CD4-positive, alpha-beta T cell (primary cell): ENCODE data around the gene FSTL3. TPM values are rescaled to one million over a fixed set of nuclear protein-coding genes. Genes with fewer than 3 reads are reported as not detected.
A peak's percentile ranks its signal among the peaks of the same experiment; 100 is the strongest.

Source experiments
- ATAC-seq: fragments of 200-7000 bp; cut with Tn5 transposase; one replicate; pipeline ENCODE4 v1.10.0; 2022; ENCODE audit warnings: mild to moderate bottlenecking; ENCODE audit not compliant: poor library complexity
- CTCF ChIA-PET: fragments of 350-600 bp; sonication (Branson Sonifier 250); formaldehyde crosslinking; loops from one replicate; lab custom pipeline; 2021; ENCODE audit warnings: antibody characterized with exemption, inconsistent platforms; lab: Charles Lee
- POLR2A ChIA-PET: fragments of 350-600 bp; sonication (Branson Sonifier 250); formaldehyde crosslinking; loops from one replicate; lab custom pipeline; 2021; ENCODE audit warnings: antibody characterized with exemption, inconsistent platforms; lab: Charles Lee
- DNase-seq, 14 experiments: peaks; one replicate each; pipeline ENCODE4 v3.0.0-alpha.2; 2013 to 2020; ENCODE audit warnings: mixed read lengths in 2 of 14
- H3K27ac ChIP-seq, 2 donors: one replicate each; pipeline versions ENCODE4 v1.5.1 to v1.7.0; 2013; ENCODE audit warnings: low read length in 2 of 2, low read depth in 1 of 2, mild to moderate bottlenecking in 1 of 2
- H3K27me3 ChIP-seq, 2 experiments: 1 replicate in 1 of 2; 2 replicates in 1 of 2; pipeline versions ENCODE4 v1.6.1 to v1.7.0; 2013; ENCODE audit warnings: low read length in 2 of 2, control low read depth in 1 of 2, mild to moderate bottlenecking in 1 of 2, moderate library complexity in 1 of 2; ENCODE audit not compliant: insufficient read depth in 2 of 2, control insufficient read depth in 1 of 2
- H3K36me3 ChIP-seq: one replicate; pipeline ENCODE4 v1.6.1; 2013; ENCODE audit warnings: low read length, control low read depth; ENCODE audit not compliant: insufficient read depth
- H3K4me1 ChIP-seq: one replicate; pipeline ENCODE4 v1.6.1; 2013; ENCODE audit warnings: low read length, control low read depth; ENCODE audit not compliant: insufficient read depth
- H3K4me3 ChIP-seq: one replicate; pipeline ENCODE4 v1.5.1; 2013; ENCODE audit warnings: mild to moderate bottlenecking, low read length, moderate library complexity
- H3K9me3 ChIP-seq, 2 experiments: 1 replicate in 1 of 2; 2 replicates in 1 of 2; pipeline versions ENCODE4 v1.6.1 to v1.7.0; 2013; ENCODE audit warnings: low read length in 2 of 2, mild to moderate bottlenecking in 2 of 2, control low read depth in 1 of 2, moderate library complexity in 1 of 2; ENCODE audit not compliant: control insufficient read depth in 1 of 2, insufficient read depth in 1 of 2
- H3K27ac Mint-ChIP-seq: one replicate; pipeline ENCODE4 v1.8.0; 2020; ENCODE audit warnings: mixed read lengths
- H3K27me3 Mint-ChIP-seq: one replicate; pipeline ENCODE4 v1.8.0; 2021; ENCODE audit warnings: mixed read lengths
- H3K36me3 Mint-ChIP-seq: one replicate; pipeline ENCODE4 v1.8.0; 2021; ENCODE audit warnings: low read depth, mixed read lengths
- H3K4me1 Mint-ChIP-seq: one replicate; pipeline ENCODE4 v1.8.0; 2021; ENCODE audit warnings: low read depth, mixed read lengths
- H3K4me3 Mint-ChIP-seq: one replicate; pipeline ENCODE4 v1.8.0; 2020; ENCODE audit warnings: mild to moderate bottlenecking, mixed read lengths
- H3K9me3 Mint-ChIP-seq: one replicate; pipeline ENCODE4 v1.8.0; 2020; ENCODE audit warnings: mixed read lengths
- CTCF ChIP-seq: fragments of 200-600 bp; IDR thresholded peaks from one replicate; pipeline ENCODE4 v1.8.0; 2022; ENCODE audit warnings: antibody characterized with exemption, mild to moderate bottlenecking
- intact Hi-C, 2 experiments: fragments of 100-400 bp; cut with DNase I in 1 of 2; cut with micrococcal nuclease in 1 of 2; formaldehyde crosslinking; loops; one replicate each; pipeline versions ENCODE4 v1.15.1 to v1.9.0; 2023 to 2025; cut with DNase I, micrococcal nuclease
- total RNA-seq, 174 experiments: library from RNA in 2 of 174; stranded (reverse) in 2 of 174; gene quantifications; one replicate each; pipeline ENCODE4 v1.2.3 and lab custom pipeline; 2021 to 2026

The FSTL3 gene
- total RNA-seq, 2 experiments from 2014 or later, result 2.2 to 3.4 TPM

- Mint-ChIP-seq H3K4me3 (peak overlapping the region; percentile 68), H3K4me1 (peaks cover 5% of the 10 kb centered on the region), H3K27ac (no peak overlapping the region), H3K36me3 (no peaks in the 10 kb centered on the region), H3K27me3 (peaks cover 20% of the 10 kb centered on the region), H3K9me3 (no peaks in the 10 kb centered on the region)
- ATAC-seq, result no peak
- intact Hi-C loops, result no loop called here
- ChIA-PET POLR2A (interaction anchor here (4.4 kb wide), 1 partner anchor 15 kb away, joined by 45 read pairs; the partner anchor contains the start of gene RNF126), CTCF (interaction anchor here (1.3 kb wide), 1 partner anchor 93 kb away, joined by 3 read pairs; no protein-coding TSS in a partner anchor)
- Histone ChIP-seq H3K36me3 (no peaks in the 10 kb centered on the region), H3K9me3 (peaks cover 0 to 28% of the 10 kb centered on the region in 2 experiments), H3K27ac (no peak overlapping the region), H3K4me3 (no peak overlapping the region), H3K4me1 (peaks cover 40% of the 10 kb centered on the region), H3K27me3 (peaks cover 25 to 32% of the 10 kb centered on the region in 2 experiments)
- no peak for TF ChIP-seq CTCF
- DNase-seq, result peak in 1 of 14 experiments; percentile 41
These were observed 1.6 kb downstream of the FSTL3 start for GRCh38 chr19:677601-678436.

GRCh38 chr19:678791-679388 is 2.7 kb downstream of the FSTL3 start:
- no peaks in the 10 kb centered on the region for H3K36me3 ChIP-seq
- no peak for TF ChIP-seq CTCF
- POLR2A ChIA-PET, result interaction anchor here (1.2 to 4.4 kb wide), 3 partner anchors 16 to 97 kb away, joined by 3 to 45 read pairs (median 19); partner anchors contain the start of gene RNF126
- H3K27me3 Mint-ChIP-seq, result peaks cover 14% of the 10 kb centered on the region
- peaks cover 25 to 27% of the 10 kb centered on the region in 2 experiments for H3K27me3 ChIP-seq
- ATAC-seq (no peak), DNase-seq (peak in 1 of 14 experiments; percentile 44)
- peaks cover 5% of the 10 kb centered on the region for H3K4me1 Mint-ChIP-seq
- peak overlapping the region; percentile 33 for H3K27ac Mint-ChIP-seq
- no peaks in the 10 kb centered on the region for H3K9me3 Mint-ChIP-seq
- peaks cover 0 to 34% of the 10 kb centered on the region in 2 experiments for H3K9me3 ChIP-seq
- H3K4me3 ChIP-seq, result no peak overlapping the region
- intact Hi-C loops, result no loop called here
- CTCF ChIA-PET, result interaction anchor here (1.0 to 2.7 kb wide), 4 partner anchors 55 to 173 kb away, joined by 4 to 14 read pairs (median 8); no protein-coding TSS in a partner anchor
- no peak overlapping the region for H3K27ac ChIP-seq
- H3K4me3 Mint-ChIP-seq, result peak overlapping the region; percentile 76
- peaks cover 40% of the 10 kb centered on the region for H3K4me1 ChIP-seq
- H3K36me3 Mint-ChIP-seq, result no peaks in the 10 kb centered on the region
